ENCODE results near the gene MED12L.
"Not testable (repeated sequence)": the region's sequence is repeated elsewhere in the genome, so short reads cannot be mapped to it uniquely, and the experiment has no call there.

The MED12L gene
- 0.19 to 5.1 (median 0.71) reads per million in 3 experiments for total RNA-seq

- DNase-seq: peak; percentile 5
Observed at GRCh38 chr3:151085227-151085888, at the start of gene MED12L. MED12L (plus strand) TSS chr3:151085664; CDS start chr3:151086927, 1,263 bp downstream.

DNA sequence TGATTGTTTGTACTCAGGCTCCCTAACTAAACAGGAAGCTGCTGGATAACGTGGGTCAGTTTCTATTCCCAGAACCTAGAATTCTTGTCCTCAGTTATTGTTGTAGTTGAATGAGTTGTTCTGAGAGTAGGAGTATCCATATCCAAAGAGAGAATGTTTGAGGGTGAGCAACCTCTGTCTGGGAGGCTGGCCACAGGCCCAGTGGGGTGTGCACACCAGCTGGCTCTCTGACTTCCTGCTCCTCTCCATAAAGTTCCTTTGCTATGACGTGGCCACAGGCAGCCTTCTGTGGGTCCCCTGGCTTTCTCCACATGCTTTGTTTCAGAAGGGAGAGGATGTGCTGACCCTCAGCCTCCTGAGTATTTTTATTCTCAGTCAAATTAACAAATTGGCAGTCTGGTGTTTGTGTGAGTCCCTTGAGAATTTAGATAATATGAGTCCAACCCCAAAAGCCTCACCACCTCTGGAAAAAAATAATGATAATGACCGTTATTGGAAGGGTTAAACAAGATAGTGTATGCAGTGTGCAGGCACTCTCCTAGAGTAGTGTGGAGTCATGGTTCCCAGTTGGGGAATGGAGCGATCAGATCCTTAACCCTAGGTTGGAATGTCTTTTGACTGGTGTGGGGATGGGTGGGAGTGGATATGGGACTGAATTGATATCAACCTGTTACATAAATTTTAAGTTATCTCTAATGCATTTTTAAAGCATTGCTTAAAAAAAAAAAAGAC is 47.6 kb upstream of the MED12L start:
- no peak for DNase-seq

DNA sequence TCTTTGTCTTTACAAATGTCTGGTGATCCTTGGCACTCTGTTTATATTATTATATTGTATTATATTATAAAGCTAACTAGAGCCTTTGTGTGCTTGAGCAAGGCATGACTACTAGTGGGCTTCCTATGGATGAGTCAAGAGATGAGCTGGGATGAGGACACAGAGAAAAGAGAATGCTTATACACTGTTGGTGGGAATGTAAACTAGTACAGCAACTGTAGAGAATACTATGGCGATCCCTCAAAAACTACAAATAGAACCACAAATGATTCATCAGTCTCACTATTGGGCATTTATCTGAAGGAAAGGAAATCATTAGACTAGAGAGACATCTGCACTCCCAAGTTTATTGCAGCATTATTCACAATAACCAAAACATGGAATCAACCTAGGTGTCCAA is 40.8 kb upstream of the MED12L start:
- no peak for DNase-seq

DNA sequence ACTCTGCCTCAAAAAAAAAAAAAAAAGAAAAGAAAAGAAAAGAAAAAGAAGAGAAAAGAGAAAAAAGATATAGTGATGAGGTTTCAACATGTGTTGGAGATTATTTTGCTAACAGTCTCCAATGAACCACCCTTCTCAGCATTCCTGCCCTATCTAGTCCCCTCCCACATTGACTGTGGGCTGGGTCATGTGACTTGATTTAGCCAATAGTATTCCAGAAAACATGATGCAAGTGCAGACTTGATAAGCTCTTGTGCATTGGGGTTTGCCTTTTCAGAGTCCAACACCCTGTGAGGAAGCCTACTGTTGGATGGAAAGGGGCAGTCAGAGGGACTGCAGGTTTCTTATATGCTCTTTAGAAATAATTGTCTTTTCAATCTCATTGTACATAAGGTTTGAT is 37.8 kb upstream of the MED12L start:
- DNase-seq: no peak

DNA sequence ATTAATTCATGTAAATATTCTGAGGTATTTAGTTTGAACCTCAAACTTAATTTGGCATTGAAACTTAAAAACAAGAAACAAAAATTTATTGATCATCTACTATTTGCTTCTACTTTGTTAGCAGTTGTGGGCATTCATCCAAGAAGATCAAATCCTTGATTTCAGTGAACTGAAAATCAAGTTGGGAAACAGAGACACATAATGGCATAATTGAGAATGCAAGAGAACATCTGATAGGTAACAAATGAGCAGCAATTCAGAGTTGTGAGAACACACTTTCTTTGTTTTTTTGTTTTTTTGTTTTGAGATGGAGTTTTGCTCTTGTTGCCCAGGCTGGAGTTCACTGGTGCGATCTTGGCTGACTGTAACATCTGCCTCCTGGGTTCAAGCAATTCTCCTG is 33.9 kb upstream of the MED12L start:
- no peak for DNase-seq

- DNase-seq: no peak
Observed at GRCh38 chr3:151052346-151052745, 33.1 kb upstream of the MED12L start.

- no peak for DNase-seq
Observed at GRCh38 chr3:151052756-151053155, 32.7 kb upstream of the MED12L start.

DNA sequence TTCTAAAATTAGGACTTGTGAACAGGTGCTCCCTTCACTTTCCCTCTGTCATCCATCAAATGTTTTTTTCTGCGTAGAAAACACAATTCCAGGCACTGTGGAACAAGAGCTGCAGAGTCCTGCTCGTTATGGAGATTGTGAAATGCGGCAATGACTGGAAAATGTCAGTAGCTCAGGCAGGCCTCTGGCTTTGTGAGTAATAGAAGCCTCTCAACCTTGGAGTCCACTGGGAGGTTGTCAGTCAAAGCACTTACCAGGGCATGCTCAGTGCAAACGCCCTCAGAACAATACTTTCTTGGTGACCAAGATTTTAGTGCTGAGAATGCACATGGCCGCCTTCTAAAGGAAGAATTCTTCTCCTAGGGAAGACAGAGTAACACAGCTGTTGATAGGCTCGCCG is 26.7 kb upstream of the MED12L start:
- no peak for DNase-seq

DNA sequence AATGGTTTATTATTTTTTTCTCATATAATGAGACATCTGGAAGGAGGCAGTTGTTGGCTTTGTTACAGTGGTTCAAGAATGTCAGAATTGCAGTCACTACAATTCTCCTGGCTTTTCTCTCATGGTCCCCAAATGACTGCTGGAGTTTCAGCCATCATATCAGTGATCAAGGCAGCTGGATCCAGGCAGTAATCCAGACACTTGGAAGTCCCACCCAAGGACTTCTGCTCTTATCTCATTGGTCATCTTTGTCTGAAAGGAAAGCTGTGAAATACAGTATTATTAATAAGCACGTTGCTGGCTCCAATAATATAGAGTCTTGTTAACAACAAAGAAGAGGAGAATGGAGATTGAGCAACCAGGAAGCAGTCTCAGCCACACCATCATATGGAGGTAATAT is 22.9 kb upstream of the MED12L start:
- no peak for DNase-seq

DNA sequence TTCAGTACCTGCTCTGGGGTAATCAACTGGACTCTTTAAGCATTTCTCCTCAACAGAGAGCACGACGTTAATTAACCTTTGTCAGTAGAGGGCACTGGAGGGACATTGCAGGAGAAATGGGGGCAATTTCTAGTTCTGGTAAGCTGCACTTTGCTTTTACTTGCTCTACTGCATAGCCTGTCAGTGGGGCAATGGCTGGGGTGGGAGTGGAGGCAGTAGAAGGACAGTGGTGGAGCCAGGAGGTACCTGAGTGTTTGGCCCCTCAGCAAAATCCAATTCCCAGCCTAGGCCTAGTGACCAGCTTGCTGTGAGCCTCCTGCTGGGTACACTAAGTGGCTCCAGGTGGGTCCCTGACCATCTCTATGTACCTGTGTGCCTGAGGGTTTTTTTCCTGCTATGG is 18.3 kb upstream of the MED12L start:
- DNase-seq: no peak

DNA sequence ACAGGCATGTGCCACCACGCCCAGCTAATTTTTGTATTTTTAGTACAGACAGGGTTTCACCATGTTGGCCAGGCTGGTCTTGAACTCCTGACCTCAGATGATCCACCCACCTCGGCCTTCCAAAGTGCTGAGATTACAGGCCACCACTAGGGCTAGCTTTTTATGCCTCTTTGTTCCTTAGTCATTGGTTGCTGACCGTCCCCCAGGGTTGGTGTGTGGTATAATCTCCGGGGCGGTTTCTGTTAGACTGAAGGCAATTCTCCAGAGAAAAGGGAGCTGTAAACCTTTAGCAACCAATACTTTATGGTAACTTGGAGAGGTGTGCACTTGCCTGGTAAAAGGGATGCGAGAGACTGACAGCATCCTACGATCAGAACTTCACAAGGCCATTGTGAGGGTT is 12.6 kb upstream of the MED12L start:
- not testable (repeated sequence) for DNase-seq

DNA sequence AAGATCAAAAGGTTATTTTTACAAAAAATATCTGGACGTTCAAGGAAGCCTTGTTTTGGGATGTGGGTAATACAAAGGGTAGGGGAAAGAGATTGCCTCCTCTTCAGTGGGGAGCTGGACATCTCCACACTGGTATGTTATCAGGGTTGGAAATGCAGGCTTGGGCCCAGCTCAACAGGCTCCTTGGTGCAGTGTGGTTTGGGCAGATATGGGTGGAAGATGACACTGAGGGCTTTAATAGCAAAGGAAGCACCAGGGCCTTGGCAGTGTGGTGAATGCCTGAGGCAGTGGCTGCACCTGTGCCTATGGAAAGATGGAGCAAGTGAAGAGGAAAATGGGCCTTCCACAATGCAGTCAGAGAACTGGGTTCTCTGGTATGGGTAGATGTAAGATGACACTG is 11.2 kb upstream of the MED12L start:
- no peak for DNase-seq

GRCh38 chr3:151075869-151076562 is 9.4 kb upstream of the MED12L start:
- DNase-seq: no peak

- no peak for DNase-seq
Observed at GRCh38 chr3:151076626-151077025, 8.8 kb upstream of the MED12L start.

GRCh38 chr3:151081082-151081481 is 4.4 kb upstream of the MED12L start:
- DNase-seq: not testable (repeated sequence)

GRCh38 chr3:151082880-151083838 is 2.3 kb upstream of the MED12L start:
- no peak for DNase-seq

- DNase-seq: no peak
Observed at GRCh38 chr3:151084893-151085226, 604 bp upstream of the MED12L start.

GRCh38 chr3:151085889-151086483 is 522 bp downstream of the MED12L start:
- DNase-seq: peak; percentile 0

DNA sequence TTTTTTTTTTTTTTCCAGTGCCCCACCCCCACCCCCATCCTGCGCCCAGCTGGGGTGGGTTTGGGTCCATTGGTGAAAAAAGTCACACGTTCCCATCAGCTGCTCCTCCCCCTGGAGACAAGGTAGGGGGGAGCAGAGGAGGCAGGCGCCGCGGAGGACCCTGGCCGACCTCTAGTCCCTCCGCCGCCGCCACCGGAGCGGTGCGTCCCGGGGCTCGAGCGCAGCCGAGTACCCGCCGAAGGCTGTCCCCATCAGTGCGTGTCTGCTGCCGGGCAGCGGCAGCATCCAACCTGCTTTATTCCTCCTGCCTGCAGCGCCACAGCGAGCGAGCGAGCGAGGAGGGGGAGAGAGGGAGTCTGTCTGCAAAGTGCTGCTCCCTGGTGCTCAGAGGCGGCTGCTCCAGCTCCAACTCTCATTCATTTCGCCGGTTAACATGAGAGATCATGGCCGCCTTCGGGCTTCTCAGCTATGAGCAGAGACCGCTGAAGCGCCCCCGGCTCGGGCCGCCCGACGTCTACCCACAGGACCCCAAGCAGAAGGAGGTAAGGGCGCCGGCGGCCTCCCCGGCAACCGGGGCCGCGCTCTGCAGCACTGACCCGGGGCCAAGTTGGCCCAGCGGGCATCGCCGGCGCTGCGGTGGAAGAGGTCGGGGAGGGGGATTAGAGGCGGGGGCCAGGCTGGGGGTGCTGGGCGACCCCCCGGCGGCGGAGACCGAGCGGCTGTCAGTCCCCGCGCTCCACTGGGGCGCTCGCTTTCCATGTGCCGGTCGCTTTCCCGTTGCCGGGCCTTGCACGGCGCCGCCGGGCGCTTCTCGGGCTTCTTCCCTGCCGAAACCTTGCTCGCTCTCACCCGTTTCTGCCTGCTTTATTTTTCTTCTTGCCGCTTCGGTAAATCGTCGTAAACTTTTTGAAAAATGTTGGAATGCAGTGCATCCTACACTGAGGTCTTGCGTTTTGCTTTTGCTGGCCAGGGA is 1.3 kb downstream of the MED12L start:
- peak; percentile 45 for DNase-seq

DNA sequence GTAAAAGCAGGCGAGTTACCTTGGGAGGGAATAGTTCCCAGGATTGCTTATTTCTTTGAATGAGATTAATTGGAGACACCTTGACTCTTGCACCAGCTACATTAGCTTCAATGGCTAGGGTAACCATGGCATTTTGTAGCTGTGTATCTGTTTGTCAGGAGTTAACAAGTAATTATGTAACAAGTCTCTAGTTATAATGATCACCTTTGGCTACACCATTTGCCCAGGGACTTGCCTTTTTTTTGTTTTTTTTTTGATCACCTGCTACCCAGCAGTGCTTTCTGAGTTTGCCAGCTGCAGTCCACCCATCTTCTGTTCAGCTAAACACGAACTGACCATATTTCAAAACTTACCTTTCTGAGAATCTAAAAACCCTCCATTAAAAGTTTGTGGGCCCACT is 2.2 kb downstream of the MED12L start:
- no peak for DNase-seq

GRCh38 chr3:151091685-151092345 is 6.4 kb downstream of the MED12L start:
- no peak for DNase-seq
